ENCODE results near the gene DDX41. TPM values are rescaled to one million over a fixed set of nuclear protein-coding genes. Genes with fewer than 3 reads are reported as not detected.

DDX41 gene
- total and polyA plus RNA-seq, 8 donors, result 54.9 to 263 (median 82.0) TPM

GRCh38 chr5:177502886-177503285 is 13.9 kb downstream of the DDX41 start:
- no peak for TF ChIP-seq EP300 (IDR thresholded peaks at IDR 0.05)
- TF ChIP-seq POLR2AphosphoS5 (IDR thresholded peaks at IDR 0.05), result no peak

GRCh38 chr5:177501874-177502678 is 14.7 kb downstream of the DDX41 start:
- H3K4me1 ChIP-seq, result peaks cover 9 to 29% (median 21%) of the 10 kb centered on the region in 4 donors
- intact Hi-C loops (cut with DNase I; ENCODE audit: low total_unique reads), result loop anchor here (5.0 kb wide), 1 partner anchor 110 kb away; no protein-coding TSS in a partner anchor
- WGBS, 5 donors, result 59 to 72% (median 66%) methylated on average over 9 of the region's 9 CpGs
- H3K36me3 ChIP-seq, result peaks cover 0 to 22% (median 12%) of the 10 kb centered on the region in 4 donors
- no peaks in the 10 kb centered on the region for H3K9me3 ChIP-seq
- DNase-seq, result no peak
- no peak overlapping the region for H3K27ac ChIP-seq
- H3K4me3 ChIP-seq, result no peak overlapping the region
- no peaks in the 10 kb centered on the region for H3K27me3 ChIP-seq
- TF ChIP-seq EP300 (IDR thresholded peaks at IDR 0.05) (no peak), CTCF (IDR thresholded peaks at IDR 0.05) (no peak), POLR2A (IDR thresholded peaks at IDR 0.05) (no peak), POLR2AphosphoS5 (IDR thresholded peaks at IDR 0.05) (no peak)

More at GRCh38 chr5:177502886-177503285, 13.9 kb downstream of the DDX41 start:
- no peak for DNase-seq
- Histone ChIP-seq H3K36me3 (peaks cover 0 to 22% (median 12%) of the 10 kb centered on the region in 4 donors), H3K27me3 (no peaks in the 10 kb centered on the region), H3K4me1 (peaks cover 7 to 23% (median 16%) of the 10 kb centered on the region in 4 donors), H3K9me3 (no peaks in the 10 kb centered on the region), H3K27ac (no peak overlapping the region), H3K4me3 (no peak overlapping the region)
- WGBS, 5 donors, result 81 to 86% (median 83%) methylated on average over 16 of the region's 16 CpGs
- intact Hi-C loops (cut with DNase I; ENCODE audit: low total_unique reads), result loop anchor here (5.0 kb wide), 1 partner anchor 111 kb away; no protein-coding TSS in a partner anchor

- TF ChIP-seq CTCF (IDR thresholded peaks at IDR 0.05), result peak in 5 of 7 experiments; percentile 59 to 94 (median 90)
- no peak for TF ChIP-seq EP300 (IDR thresholded peaks at IDR 0.05)
- TF ChIP-seq POLR2AphosphoS5 (IDR thresholded peaks at IDR 0.05), result peak in 1 of 3 donors; percentile 58
- Histone ChIP-seq H3K9me3 (no peaks in the 10 kb centered on the region), H3K36me3 (peaks cover 0 to 22% (median 12%) of the 10 kb centered on the region in 4 donors), H3K27me3 (no peaks in the 10 kb centered on the region), H3K4me3 (no peak overlapping the region), H3K27ac (peak overlapping the region in 1 of 5 donors; percentile 37), H3K4me1 (peaks cover 18 to 40% (median 32%) of the 10 kb centered on the region in 4 donors)
- WGBS, 5 donors, result 13 to 27% (median 17%) methylated on average over 6 to 10 of the region's 10 CpGs
- peak; percentile 93 to 95 for DNase-seq
- intact Hi-C loops (cut with DNase I; ENCODE audit: low total_unique reads), result loop anchor here (5.0 kb wide), 1 partner anchor 109 kb away; no protein-coding TSS in a partner anchor
Measured at GRCh38 chr5:177500685-177501522, 15.9 kb downstream of the DDX41 start.

- Histone ChIP-seq H3K4me3 (no peak overlapping the region), H3K27ac (no peak overlapping the region), H3K9me3 (no peaks in the 10 kb centered on the region), H3K36me3 (peaks cover 0 to 17% (median 12%) of the 10 kb centered on the region in 4 donors), H3K4me1 (peaks cover 29 to 51% (median 42%) of the 10 kb centered on the region in 4 donors), H3K27me3 (no peaks in the 10 kb centered on the region)
- 77 to 91% (median 80%) methylated on average over 6 of the region's 6 CpGs for WGBS, 5 donors
- intact Hi-C loops (cut with DNase I; ENCODE audit: low total_unique reads), result loop anchor here (5.0 kb wide), 1 partner anchor 108 kb away; no protein-coding TSS in a partner anchor
- TF ChIP-seq CTCF (IDR thresholded peaks at IDR 0.05) (no peak), EP300 (IDR thresholded peaks at IDR 0.05) (no peak), POLR2A (IDR thresholded peaks at IDR 0.05) (no peak), POLR2AphosphoS5 (IDR thresholded peaks at IDR 0.05) (no peak)
- DNase-seq, result no peak
Measured at GRCh38 chr5:177499842-177500241, 16.9 kb downstream of the DDX41 start.
